Muscle of back (tissue), 11 donors: ENCODE data around the gene ADGRG3. TPM values are rescaled to one million over a fixed set of nuclear protein-coding genes. Genes with fewer than 3 reads are reported as not detected.
"Not testable (repeated sequence)": the region's sequence is repeated elsewhere in the genome, so short reads cannot be mapped to it uniquely, and the experiment has no call there.

Source experiments
- DNase-seq, 3 donors: peaks; one replicate each; pipeline versions ENCODE4 v3.0.0 to v3.0.0-alpha.2; 2013
- polyA plus RNA-seq, 10 donors: library from polyadenylated mRNA; unstranded; fragments of 120-200 nt; gene quantifications; one replicate each; pipeline ENCODE4 v1.2.1, GENCODE V29; 2013; ENCODE audit not compliant: insufficient read length in 10 of 10

The ADGRG3 gene
- polyA plus RNA-seq, 10 donors = 0.08 to 0.56 (median 0.19) TPM

GRCh38 chr16:57694725-57695679 is 26.9 kb downstream of the ADGRG3 start, which contains the start of gene DRC7:
DRC7 (plus strand) TSS chr16:57694806; CDS start chr16:57697950, 3,144 bp downstream.
- peak in 2 of 3 donors; percentile 20 to 67 for DNase-seq

DNA sequence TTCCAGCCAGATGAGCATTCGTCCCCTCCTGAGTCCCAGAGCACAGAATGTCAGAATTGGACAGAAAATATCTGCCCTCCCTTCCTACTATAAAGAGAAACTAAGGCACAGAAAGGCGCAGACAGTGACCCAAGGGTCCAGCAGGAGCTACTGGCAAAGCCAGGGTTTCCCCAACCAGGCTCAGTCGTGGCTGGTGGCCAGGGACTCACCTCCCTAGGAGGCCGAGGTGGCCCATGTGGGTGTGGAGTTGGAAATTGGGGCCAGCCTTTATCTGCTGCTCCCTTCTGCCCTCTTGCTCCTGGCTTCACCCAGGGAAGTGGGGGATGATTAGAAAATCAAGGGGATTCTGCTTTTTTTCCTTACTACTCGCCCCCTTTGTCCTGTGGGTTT is 27.6 kb downstream of the ADGRG3 start:
- DNase-seq = no peak

GRCh38 chr16:57696240-57696639 is 28.1 kb downstream of the ADGRG3 start:
- DNase-seq = no peak

DNA sequence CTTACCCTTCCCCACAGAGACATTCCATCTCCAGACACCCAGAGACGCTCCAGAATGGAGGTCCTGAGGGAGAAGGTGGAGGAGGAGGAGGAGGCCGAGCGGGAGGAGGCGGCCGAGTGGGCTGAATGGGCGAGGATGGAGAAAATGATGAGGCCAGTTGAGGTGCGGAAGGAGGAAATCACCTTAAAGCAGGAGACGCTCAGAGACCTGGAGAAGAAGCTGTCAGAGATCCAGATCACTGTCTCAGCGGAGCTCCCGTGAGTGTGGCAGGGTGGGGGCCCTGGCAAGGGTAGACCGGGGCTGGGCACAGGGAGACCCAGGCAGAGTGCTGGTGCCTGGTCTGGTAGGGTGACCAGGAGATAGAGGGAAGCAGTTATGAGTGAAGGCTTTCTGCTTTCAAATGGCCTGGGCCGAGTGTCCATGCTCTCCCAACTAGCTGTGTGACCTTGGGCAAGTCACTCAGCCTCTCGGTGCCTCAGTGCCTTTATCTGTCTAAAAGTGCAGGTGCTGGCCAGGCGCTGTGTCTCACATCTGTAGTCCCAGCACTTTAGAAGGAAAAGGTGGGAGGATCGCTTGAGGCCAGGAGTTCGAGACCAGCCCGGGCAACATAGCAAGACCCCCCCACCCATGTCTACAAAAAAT is 29.9 kb downstream of the ADGRG3 start:
- DNase-seq = no peak

- no peak for DNase-seq
Observed at GRCh38 chr16:57698812-57699405, 30.8 kb downstream of the ADGRG3 start.

GRCh38 chr16:57699481-57699880 is 31.4 kb downstream of the ADGRG3 start:
- no peak for DNase-seq

DNA sequence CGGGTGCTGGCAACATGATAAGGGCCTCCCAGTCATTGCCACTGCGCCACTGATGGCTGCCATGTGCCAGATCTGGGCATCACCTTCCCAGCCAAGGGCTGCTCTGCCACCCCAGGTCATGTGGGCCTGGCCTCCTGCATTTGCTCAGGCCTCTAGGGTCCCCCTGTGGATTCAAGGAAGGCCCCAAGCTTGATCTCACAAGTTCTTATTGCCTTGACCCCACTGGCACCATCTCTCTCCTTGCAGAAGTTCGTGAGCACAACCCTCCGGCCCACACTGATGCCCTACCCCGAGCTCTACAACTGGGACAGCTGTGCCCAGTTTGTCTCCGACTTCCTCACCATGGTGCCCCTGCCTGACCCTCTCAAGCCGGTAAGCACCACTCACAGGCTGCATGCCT is 31.8 kb downstream of the ADGRG3 start:
- DNase-seq = no peak

DNA sequence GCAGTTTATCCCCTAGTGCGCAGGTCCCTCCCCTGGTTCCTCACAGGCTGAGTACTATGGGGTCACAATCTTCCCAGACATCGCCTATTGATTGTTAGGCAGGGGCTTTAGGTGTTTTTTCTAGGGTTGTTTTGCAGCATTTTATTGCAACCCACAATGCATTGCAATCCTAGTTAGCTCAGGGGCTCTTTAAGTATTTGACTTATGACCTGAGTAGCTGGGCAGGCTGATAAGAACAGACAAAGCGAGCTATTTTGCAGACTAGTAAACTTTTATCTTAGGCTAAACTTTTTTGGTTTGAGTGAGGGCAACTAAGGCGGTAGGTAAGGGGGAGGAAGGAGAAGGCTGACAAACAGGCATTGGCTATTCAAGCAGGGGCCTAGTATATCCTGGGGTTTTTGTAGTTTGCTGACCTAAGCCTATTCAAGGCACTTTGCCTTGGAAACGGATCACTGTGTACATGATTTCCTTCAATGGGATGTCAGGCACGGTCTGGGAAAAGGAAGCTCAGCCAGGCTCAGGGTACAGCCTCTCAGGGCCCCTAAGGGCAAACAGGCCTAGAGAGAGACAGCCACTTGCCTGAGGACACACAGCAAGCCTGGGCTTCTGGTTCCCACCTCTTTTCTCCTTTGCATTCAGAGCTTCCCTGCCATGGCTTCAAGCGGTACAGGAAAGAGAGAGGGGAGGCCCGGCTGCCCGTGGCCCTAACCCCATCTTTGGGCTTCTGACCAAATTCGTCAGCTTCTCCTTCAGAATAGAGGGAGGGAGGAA is 32.9 kb downstream of the ADGRG3 start:
- no peak for DNase-seq

DNA sequence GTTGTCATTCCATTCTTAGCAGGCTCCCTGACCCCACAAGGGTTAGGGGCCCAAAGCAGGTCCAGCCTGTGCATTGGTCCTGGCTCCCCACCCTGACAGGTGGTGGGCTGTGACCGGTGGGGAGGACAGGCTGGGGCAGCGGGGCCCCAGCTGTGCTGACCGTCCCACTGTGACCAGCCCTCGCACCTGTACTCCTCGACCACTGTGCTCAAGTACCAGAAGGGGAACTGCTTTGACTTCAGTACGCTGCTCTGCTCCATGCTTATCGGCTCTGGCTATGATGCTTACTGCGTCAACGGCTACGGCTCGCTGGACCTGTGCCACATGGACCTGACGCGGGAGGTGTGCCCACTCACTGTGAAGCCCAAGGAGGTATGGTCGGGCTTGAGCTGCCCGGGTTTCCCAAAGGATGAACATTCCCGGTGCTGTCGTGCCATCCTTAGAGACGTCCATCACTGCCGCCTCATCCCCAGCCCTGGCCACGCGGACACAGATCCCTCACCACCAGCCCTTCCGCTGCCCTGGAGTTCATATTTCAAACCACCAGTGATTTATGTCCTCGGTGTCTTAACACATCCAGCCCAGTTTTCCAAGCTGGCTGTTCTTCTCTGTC is 33.8 kb downstream of the ADGRG3 start:
- DNase-seq = no peak

- no peak for DNase-seq
Observed at GRCh38 chr16:57703416-57704010, 35.4 kb downstream of the ADGRG3 start.

- no peak for DNase-seq
Observed at GRCh38 chr16:57704011-57704904, 36.2 kb downstream of the ADGRG3 start.

GRCh38 chr16:57704905-57705852 is 37.1 kb downstream of the ADGRG3 start:
- no peak for DNase-seq

DNA sequence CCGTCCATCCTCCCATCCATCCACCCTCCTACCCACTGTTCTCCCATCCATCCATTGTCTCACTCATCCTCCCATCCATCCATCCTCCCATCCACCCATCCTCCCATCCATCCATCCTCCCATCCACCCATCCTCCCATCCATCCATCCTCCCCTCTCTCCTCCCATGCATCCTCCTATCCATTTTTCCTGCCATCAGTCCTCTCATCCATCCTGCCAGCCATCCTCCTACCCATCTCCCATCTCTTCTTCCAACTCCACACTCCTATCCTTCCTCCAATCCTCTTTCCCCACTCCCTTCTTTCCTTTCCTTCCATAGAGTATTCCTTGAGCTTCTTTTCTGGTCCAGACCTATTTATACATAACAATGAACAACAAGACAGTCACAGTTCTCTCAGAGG is 38.6 kb downstream of the ADGRG3 start:
- no peak for DNase-seq

GRCh38 chr16:57707331-57707730 is 39.2 kb downstream of the ADGRG3 start:
- no peak for DNase-seq

DNA sequence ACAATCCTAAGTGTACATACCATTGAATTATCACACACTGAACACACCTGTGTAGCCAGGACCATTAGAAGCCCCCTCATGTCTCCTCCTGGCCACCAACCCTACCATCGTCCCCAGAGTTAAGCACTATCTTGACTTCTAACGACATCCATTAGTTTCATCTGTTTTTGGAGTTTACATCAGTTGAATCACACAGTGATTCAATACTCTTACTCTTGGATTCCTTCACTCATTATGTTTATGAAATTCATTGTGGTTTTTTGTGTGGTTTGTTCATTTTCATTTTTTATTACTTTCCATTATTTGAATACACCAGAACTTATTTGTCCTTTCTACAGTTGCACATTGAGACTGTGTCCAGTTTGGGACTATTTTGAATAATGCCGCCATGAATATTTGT is 40.1 kb downstream of the ADGRG3 start:
- DNase-seq = no peak

DNA sequence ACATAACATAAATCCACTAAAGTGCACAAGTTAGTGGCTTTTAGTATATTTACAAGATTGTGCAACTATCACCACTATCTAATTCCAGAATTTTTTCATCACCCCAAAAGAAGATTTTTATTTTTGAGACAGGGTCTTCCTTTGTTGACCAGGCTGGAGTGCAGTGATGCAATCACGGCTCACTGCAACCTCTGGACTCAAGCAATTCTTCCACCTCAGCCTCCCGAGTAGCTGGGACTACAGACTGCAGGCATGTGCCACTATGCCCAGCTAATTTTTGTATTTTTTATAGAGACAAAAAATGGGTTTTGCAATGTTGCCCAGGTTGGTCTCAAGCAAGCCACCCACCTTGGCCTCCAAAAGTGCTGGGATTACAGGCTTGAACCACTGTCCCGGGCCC is 41.6 kb downstream of the ADGRG3 start:
- no peak for DNase-seq

DNA sequence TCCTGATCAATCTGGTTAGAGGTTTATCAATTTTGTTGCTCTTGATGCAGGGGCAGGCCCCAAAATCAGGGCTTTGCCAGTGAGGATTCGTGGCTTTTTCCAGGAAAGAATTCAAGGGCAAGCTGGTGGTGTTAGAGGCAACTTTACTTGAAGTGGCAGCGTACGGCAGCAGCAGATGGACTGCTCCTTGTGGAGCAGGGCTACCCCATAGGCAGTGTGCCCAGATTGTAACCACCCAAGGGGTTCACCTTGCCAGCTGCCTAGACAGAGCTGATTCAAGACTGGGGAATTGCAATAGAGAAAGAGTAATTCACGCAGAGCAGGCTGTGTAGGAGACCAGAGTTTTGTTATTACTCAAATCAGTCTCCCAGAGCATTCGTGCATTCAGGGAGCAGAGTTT is 43.2 kb downstream of the ADGRG3 start:
- no peak for DNase-seq

DNA sequence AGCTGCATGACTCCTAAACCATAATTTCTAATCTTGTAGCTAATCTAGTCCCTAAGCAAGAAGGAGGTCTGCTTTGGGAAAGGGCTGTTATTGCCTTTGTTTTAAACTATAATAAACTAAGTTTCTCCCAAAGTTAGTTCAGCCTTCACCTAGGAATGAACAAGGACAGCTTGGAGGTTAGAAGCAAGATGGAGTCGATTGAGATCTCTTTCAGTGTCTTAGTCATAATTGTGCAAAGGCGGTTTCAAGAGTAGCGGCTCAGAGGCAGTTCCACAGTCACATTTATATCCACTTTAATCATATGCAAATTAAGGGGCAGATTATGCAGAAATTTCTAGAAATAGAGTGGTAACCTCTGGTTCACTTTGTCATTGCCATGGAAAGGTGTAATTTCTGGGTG is 43.9 kb downstream of the ADGRG3 start:
- DNase-seq = no peak

GRCh38 chr16:57712569-57712968 is 44.5 kb downstream of the ADGRG3 start:
- DNase-seq = not testable (repeated sequence)
